Peyer's patch (tissue), 4 donors: ENCODE results near the gene NLGN1.

ENCODE experiments used
- POLR2A ChIP-seq, 2 donors: fragments of 450-650 bp; IDR thresholded peaks; one replicate each; pipeline ENCODE4 v1.5.1; 2017; ENCODE audit warnings: antibody characterized with exemption in 2 of 2, mild to moderate bottlenecking in 2 of 2, moderate library complexity in 2 of 2
- TF ChIP-seq, protein P1 (sequence below), 6 experiments: fragments of 450-650 bp in 4 of 6; fragments of 200-600 bp in 2 of 6; sonication (generic) in 1 of 6; IDR thresholded peaks; one replicate each; pipeline ENCODE4 v1.5.1; 2017 to 2019; ENCODE audit warnings: antibody characterized with exemption in 6 of 6, mild to moderate bottlenecking in 3 of 6, moderate library complexity in 1 of 6

DNA sequence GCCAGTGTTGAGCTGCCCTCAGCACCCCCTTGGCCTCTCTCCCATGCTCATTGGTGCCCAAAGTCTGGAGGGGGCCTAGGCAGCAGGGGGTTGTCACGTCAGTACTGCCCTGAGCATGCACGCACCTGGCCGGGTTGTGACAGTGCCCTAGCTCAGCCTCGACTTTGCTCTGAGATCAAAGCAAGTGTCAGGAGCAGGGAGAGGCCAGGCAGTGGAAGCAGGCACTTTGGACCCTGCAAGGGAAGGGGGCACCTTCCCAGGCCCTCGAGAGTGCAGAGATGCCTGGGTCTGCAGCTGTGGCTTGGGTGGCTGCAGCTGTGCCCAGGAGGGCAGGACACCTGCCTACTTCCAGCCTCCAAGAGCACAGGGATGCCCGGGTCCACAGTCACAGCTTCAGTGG lies 561.3 kb downstream of the NLGN1 start:
- TF ChIP-seq, protein P1, sequence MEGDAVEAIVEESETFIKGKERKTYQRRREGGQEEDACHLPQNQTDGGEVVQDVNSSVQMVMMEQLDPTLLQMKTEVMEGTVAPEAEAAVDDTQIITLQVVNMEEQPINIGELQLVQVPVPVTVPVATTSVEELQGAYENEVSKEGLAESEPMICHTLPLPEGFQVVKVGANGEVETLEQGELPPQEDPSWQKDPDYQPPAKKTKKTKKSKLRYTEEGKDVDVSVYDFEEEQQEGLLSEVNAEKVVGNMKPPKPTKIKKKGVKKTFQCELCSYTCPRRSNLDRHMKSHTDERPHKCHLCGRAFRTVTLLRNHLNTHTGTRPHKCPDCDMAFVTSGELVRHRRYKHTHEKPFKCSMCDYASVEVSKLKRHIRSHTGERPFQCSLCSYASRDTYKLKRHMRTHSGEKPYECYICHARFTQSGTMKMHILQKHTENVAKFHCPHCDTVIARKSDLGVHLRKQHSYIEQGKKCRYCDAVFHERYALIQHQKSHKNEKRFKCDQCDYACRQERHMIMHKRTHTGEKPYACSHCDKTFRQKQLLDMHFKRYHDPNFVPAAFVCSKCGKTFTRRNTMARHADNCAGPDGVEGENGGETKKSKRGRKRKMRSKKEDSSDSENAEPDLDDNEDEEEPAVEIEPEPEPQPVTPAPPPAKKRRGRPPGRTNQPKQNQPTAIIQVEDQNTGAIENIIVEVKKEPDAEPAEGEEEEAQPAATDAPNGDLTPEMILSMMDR (IDR thresholded peaks at IDR 0.05) = no peak
- TF ChIP-seq POLR2A (IDR thresholded peaks at IDR 0.05) = no peak
